Body of pancreas (tissue), 4 donors: ENCODE results near the gene WDR18. TPM values are rescaled to one million over a fixed set of nuclear protein-coding genes. Genes with fewer than 3 reads are reported as not detected.

Experiments used
- ATAC-seq: fragments of 150-250 bp; one replicate; pipeline ENCODE4 v1.9.1; 2016
- DNase-seq, 4 donors: peaks; one replicate each; pipeline ENCODE4 v3.0.0-alpha.2; 2019
- H3K27ac ChIP-seq, 4 donors: fragments of 200-600 bp; sonication (generic); 1 replicate in 3 of 4; 2 replicates in 1 of 4; pipeline versions ENCODE4 v1.5.1 to v1.6.1; 2016 to 2019; ENCODE audit warnings: mild to moderate bottlenecking in 1 of 4, mixed read lengths in 1 of 4, moderate library complexity in 1 of 4
- H3K27me3 ChIP-seq, 2 donors: fragments of 200-600 bp; sonication (generic); one replicate each; pipeline ENCODE4 v1.6.0; 2016; ENCODE audit warnings: mild to moderate bottlenecking in 1 of 2
- H3K36me3 ChIP-seq, 2 donors: fragments of 200-600 bp; sonication (generic); replicated peaks in 1 of 2; 2 replicates each; pipeline ENCODE4 v1.5.1; 2016; ENCODE audit warnings: low read depth in 2 of 2; ENCODE audit not compliant: insufficient read depth in 1 of 2
- H3K4me1 ChIP-seq: fragments of 200-600 bp; sonication (generic); one replicate; pipeline ENCODE4 v1.6.0; 2016
- H3K4me3 ChIP-seq, 2 donors: fragments of 200-600 bp; sonication (generic); 1 replicate in 1 of 2; 2 replicates in 1 of 2; pipeline ENCODE4 v1.5.1; 2016 to 2019
- H3K9me3 ChIP-seq, 3 donors: fragments of 200-600 bp; sonication (generic); 1 replicate in 2 of 3; 2 replicates in 1 of 3; pipeline ENCODE4 v1.5.1; 2016
- POLR2A ChIP-seq, 3 donors: fragments of 450-650 bp; IDR thresholded peaks; one replicate each; pipeline ENCODE4 v1.6.1; 2016; ENCODE audit warnings: antibody characterized with exemption in 3 of 3, mild to moderate bottlenecking in 2 of 3
- WGBS, 2 donors: methylation state at CpG; one replicate each; pipeline ENCODE4 v1.1.5; 2017; 5-methylcytosine and 5-hydroxymethylcytosine counted together
- intact Hi-C: fragments of 100-400 bp; cut with DNase I; formaldehyde crosslinking; loops from one replicate; pipeline ENCODE4 v1.15.1; 2023
- total RNA-seq, 2 donors: library from RNA; depleted of rRNA; stranded (reverse); fragments of >200 nt; gene quantifications; one replicate each; pipeline ENCODE4 v1.1.0, GENCODE V29; 2016
- TF ChIP-seq, protein P1 (sequence below), 7 experiments: fragments of 450-650 bp in 4 of 7; fragments of 200-600 bp in 3 of 7; sonication (generic) in 3 of 7; IDR thresholded peaks; one replicate each; pipeline ENCODE4 v1.5.1; 2016 to 2019; ENCODE audit warnings: antibody characterized with exemption in 7 of 7

WDR18 gene
- total RNA-seq, 2 donors from 2014 or later: 15.3 to 53.1 TPM

DNA sequence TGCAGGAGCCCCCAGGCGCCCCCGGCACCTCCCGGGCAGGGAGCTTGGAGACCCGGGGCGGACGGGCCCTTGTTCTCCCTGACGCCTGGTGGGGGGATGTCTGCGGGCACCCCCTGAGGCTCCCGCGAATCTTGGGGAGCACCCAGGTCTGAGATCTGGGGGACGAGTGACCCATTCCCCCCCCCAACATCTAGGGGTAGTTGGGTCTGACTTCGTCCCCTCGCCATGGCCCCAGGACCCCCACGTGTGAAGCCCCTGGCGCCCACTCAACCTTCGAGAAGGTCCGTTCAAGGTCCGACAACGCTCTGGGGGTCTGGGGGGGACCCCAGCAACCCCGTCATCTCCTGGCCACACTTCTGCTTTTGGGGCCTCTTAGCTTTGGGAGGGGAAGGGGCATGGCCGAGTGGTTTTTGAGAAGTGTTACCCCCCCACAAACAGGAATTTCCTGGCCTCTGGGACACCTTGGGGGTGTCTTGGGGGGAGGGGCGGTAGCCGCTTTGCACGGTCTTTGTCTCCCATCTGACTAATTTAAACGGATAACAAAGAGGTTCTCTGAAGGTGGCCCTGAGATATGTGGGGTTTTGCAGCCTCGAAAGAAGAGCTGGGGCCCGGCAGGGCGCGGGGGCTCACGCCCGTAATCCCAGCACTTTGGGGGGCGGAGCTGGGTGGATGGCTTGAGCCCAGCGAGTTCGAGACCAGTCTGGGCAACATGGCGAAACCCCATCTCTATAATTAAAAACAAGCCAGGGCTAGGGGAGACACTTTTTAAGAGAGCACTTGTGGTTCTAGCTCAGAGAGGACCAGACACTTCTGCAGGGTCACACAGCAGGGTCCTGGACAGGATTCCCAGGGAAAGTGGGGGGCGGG is 42.9 kb downstream of the WDR18 start:
- intact Hi-C loops: no loop called here
- WGBS, 2 donors: 1% methylated on average over 16 to 36 of the region's 36 CpGs
- TF ChIP-seq, protein P1, sequence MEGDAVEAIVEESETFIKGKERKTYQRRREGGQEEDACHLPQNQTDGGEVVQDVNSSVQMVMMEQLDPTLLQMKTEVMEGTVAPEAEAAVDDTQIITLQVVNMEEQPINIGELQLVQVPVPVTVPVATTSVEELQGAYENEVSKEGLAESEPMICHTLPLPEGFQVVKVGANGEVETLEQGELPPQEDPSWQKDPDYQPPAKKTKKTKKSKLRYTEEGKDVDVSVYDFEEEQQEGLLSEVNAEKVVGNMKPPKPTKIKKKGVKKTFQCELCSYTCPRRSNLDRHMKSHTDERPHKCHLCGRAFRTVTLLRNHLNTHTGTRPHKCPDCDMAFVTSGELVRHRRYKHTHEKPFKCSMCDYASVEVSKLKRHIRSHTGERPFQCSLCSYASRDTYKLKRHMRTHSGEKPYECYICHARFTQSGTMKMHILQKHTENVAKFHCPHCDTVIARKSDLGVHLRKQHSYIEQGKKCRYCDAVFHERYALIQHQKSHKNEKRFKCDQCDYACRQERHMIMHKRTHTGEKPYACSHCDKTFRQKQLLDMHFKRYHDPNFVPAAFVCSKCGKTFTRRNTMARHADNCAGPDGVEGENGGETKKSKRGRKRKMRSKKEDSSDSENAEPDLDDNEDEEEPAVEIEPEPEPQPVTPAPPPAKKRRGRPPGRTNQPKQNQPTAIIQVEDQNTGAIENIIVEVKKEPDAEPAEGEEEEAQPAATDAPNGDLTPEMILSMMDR (IDR thresholded peaks at IDR 0.05): no peak
- no peak for TF ChIP-seq POLR2A (IDR thresholded peaks at IDR 0.05)
- H3K4me1 ChIP-seq: peaks cover 39% of the 10 kb centered on the region
- no peaks in the 10 kb centered on the region for H3K27me3 ChIP-seq
- ATAC-seq (no peak), DNase-seq (peak in 1 of 4 donors; percentile 38)
- no peaks in the 10 kb centered on the region for H3K9me3 ChIP-seq
- H3K4me3 ChIP-seq: peak overlapping the region; percentile 49 to 78
- H3K36me3 ChIP-seq: no peaks in the 10 kb centered on the region
- H3K27ac ChIP-seq: peak overlapping the region; percentile 83 to 94 (median 90)

DNA sequence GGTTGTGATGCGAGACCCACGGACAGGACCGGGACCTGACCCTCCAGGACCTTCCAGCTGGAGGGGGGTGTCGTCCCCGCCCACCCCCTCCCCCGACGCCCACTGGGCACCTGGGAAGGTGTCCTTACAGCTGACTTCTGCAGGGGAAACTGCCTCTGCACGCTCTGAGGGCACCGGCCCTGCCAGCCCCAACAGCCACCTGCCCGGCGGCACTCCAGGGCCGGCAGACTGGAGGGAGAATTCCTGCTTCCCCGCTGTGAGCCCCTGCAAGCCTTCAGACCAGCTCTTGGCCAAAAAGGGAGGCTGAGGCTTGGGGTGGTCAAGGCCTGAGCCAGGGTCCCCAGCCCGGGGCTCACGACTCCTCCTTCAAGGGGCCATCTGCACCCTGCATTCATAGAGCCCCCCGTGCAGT is 43.5 kb downstream of the WDR18 start:
- WGBS, 2 donors: 0 to 5% methylated on average over 2 to 16 of the region's 16 CpGs
- no peak for TF ChIP-seq POLR2A (IDR thresholded peaks at IDR 0.05)
- TF ChIP-seq, protein P1 (IDR thresholded peaks at IDR 0.05): no peak
- Histone ChIP-seq H3K36me3 (peaks cover 0 to 5% of the 10 kb centered on the region in 2 donors), H3K4me3 (peak overlapping the region; percentile 49 to 78), H3K9me3 (no peaks in the 10 kb centered on the region), H3K27ac (peak overlapping the region; percentile 83 to 94 (median 90)), H3K27me3 (no peaks in the 10 kb centered on the region), H3K4me1 (peaks cover 34% of the 10 kb centered on the region)
- ATAC-seq: no peak
- intact Hi-C loops: no loop called here
- peak in 1 of 4 donors; percentile 32 for DNase-seq

DNA sequence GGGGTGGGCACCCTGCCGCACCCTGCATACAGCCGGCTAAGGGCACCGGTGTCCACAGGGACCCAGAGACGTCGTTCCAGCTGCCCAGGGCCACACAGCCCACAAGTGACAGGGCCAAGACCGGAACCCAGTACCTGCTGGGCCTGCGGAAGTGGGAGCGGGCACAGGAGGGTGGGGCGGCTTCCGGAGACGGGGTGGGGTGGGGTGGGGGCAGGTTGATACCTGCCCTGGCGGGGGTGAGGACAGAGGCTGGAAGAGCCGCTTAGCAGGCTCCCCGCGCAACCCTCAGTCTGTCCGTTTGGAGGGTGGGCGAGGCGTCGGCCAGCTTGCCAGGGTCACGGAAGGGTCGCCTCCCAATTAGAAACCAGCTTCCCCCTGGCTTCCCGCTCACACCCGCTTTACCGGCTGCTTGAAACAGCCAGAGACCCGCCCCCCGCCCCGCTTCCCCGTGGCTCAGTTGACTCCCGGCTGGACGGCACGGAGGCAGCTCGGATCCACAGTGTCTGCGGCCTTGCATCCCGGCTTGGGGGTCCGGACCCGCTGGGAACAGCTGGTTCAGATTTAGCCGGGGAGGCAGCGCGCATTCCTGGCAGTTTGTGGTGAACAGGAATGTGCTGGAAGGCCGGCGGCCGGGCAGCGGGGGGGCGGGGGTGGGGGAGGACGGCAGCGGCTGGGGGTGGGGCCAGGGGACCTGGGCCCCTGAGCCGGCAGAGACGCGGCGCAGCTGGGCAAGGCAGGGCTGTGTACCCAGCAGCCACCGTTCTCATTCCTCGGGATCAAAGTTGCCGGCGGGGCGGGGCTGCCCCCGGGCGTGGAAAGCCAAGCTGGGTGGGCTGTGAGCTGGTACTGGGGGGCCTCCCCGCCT is 44.1 kb downstream of the WDR18 start:
- ATAC-seq (peak; percentile 73), DNase-seq (peak; percentile 74 to 85 (median 81))
- peaks cover 32% of the 10 kb centered on the region for H3K4me1 ChIP-seq
- TF ChIP-seq POLR2A (IDR thresholded peaks at IDR 0.05): peak in 2 of 3 donors; percentile 58 to 62
- TF ChIP-seq, protein P1 (IDR thresholded peaks at IDR 0.05): no peak
- peaks cover 0 to 5% of the 10 kb centered on the region in 2 donors for H3K36me3 ChIP-seq
- peak overlapping the region; percentile 49 to 78 for H3K4me3 ChIP-seq
- 1% methylated on average over 57 of the region's 58 CpGs; no CpG with 5 or more reads in 1 of the 2 donors for WGBS, 2 donors
- H3K27ac ChIP-seq: peak overlapping the region; percentile 83 to 94 (median 90)
- no peaks in the 10 kb centered on the region for H3K9me3 ChIP-seq
- intact Hi-C loops: no loop called here
- H3K27me3 ChIP-seq: no peaks in the 10 kb centered on the region

DNA sequence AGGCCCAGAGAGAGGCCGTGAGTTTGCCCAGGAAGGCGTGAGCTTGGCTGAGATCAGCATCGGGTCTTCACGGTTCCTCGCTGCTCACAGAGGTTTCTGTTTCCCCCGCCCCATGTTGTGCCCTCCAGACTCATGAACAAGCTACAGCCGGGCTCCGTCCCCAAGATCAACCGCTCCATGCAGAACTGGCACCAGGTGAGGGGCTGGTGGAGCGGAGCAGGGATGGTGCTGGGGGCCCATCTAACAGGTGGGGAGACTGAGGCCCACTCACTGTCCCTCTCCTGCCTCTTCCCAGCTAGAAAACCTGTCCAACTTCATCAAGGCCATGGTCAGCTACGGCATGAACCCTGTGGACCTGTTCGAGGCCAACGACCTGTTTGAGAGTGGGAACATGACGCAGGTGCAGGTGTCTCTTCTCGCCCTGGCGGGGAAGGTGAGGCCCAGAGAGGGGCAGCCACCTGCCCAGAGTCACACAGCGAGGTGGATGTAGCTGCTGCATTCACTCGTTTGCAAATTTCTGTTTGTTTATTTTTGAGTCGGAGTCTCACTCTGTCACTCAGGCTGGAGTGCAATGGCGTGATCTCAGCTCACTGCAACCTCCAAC is 48.2 kb downstream of the WDR18 start:
- intact Hi-C loops: no loop called here
- H3K4me3 ChIP-seq: no peak overlapping the region
- H3K9me3 ChIP-seq: no peaks in the 10 kb centered on the region
- H3K27me3 ChIP-seq: no peaks in the 10 kb centered on the region
- DNase-seq: no peak
- H3K27ac ChIP-seq: no peak overlapping the region
- no peak for ATAC-seq
- 80 to 81% methylated on average over 17 to 19 of the region's 20 CpGs for WGBS, 2 donors
- peaks cover 19% of the 10 kb centered on the region for H3K4me1 ChIP-seq
- peaks cover 0 to 5% of the 10 kb centered on the region in 2 donors for H3K36me3 ChIP-seq
- TF ChIP-seq POLR2A (IDR thresholded peaks at IDR 0.05): no peak
- TF ChIP-seq, protein P1 (IDR thresholded peaks at IDR 0.05): no peak
